Inferior parietal cortex (tissue), 1 donor: Measurements from ENCODE around the gene RPH3AL.
"Not testable (repeated sequence)": the region's sequence is repeated elsewhere in the genome, so short reads cannot be mapped to it uniquely, and the experiment has no call there.

Experiments
- DNase-seq: peaks from one replicate; pipeline ENCODE4 v3.0.0-alpha.2; 2016; ENCODE audit errors: extremely low spot score

The RPH3AL gene

DNA sequence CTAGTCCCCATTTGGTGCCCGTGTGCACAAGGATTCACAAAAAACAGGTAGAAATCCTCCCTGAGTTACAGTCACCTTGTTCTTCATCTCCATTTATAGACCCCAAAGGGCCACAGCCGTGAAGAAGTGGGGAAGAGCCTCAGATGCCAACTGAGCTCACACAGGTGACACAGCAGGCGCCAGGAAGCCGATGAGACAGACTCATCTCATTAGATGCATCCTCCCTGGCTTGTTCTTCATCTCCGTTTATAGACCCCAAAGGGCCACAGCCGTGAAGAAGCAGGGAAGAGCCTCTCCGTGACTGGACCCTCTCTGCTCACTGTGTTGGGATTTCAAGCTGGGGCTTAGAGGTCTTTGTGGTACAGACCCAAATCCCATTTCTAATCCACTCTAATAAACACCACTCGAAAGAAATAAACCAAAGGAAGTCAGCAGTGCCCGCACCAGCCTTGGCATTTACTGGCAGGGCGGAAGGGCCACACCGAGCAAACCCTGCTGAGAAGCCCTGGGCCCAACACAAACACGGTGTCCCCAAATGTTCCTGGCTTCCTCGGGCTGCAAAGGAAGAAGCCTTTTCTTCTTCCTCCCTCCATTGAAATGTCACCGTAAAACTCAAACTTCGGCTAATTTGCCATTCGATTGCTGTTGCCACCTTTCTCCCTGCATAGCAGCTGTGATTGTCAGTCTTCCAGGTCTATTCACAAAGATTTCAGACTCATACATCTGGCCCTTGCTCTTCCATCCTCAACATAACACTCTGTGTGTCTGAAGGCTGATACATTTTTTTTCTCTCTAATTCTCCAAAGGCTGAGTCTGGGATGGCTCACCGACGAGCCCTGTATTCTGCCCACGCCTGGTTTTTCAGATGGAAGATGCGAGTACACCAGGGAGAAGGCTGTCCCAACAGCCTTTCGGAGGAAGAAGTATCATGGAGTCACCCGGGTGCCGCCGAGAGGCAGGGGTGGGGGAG is 126.2 kb downstream of the RPH3AL start:
- peak; percentile 32 for DNase-seq

DNA sequence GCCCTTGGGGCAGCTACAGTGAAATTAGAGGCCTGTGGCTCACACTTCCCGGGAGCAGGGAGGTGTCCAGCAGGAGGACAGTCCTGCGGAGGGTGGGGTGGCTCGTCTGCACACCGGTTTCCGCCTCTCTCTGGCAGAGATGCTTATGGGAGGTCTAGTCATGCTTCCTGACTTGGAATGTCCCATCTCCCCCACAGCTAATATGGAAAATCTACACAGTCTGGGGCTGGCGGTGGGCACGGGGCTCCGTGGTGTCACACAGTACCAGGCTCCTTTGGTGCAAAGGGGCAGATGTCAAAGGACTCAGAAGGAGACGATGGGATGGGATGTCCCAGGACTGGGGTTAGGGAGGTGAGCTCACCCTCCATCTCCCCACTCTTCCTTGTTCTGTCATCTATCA is 127.1 kb downstream of the RPH3AL start:
- DNase-seq: no peak

DNA sequence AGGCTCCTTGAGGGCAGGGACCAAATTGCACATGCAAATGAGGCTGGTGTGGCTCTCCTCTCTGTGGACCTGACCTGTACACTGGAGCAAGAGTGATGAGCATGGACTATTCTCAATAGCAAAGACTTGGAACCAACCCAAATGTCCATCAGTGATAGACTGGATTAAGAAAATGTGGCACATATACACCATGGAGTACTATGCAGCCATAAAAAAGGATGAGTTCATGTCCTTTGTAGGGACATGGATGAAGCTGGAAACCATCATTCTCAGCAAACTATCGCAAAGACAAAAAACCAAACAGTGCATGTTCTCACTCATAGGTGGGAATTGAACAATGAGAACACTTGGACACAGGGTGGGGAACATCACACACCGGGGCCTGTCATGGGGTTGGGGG is 128.0 kb downstream of the RPH3AL start:
- not testable (repeated sequence) for DNase-seq

DNA sequence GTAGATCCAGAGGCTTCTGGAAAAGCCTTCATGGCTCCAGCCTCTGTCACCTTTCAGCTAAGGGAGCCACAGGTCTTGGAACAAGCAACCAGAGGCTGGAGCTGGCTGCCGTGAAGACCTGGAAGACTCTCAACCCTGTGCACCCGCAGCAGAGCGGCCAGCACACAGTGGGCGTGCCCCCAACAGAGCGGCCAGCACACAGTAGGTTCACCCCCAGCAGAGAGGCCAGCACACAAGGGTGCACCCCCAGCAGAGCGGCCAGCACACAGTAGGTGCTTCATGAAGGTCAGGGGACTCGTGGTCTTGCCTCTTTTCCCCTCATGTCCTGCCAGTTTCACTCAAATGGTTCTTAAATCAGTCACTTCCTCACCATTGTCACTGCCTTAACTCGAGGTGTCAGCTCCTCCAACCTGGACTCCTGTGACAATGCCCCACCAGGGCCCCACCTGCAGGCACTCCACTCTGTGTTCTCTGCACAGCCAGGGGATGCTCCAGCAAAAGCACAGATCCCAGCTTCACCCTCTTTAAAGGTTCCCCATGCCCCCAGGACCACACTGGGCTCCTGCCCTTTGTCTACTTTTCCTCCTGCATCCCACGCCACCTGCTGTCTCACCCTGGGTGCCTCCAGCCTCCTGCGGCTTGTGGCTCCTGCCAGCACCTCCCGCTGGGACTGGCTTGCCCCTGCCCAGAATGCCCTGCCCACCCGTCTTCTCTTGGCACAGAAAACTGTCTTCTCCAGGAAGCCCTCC is 128.7 kb downstream of the RPH3AL start:
- no peak for DNase-seq

DNA sequence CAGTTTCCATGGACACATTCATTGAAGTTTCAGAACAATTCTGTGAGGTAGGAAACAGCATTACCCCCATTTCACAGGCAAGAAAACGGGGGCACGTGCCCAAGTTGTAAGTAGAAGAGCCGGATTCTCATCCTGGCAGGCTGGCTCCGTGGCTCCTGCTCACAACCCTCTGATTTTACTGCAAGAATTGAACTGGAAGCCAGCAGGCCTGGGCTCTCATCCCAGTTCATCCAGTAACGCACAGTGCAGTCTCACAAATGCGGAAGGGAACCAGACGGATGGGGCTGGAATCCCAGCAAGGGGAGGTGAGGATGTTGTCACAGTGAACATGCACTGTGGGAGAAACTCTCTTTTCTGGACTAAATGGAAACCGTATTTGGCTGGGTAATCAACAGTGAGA is 130.4 kb downstream of the RPH3AL start:
- no peak for DNase-seq

DNA sequence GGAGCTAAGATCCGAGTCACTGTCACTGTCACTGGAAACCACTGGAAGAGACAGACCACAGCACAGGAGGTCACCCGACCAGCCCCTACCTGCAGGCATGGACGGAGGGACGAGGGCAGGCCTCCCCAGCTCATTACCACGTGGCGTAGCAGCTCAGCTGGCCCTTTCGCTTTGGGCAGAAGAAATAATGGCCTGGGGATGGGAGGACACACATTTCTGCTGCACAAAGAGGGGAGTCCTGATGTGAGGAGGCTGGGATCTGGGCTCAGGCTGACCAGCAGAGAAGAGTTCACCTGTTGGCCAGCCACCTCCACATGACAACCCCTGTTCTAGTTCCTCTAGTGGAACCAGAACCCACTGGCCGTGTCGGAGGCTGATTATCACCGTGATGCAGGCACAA is 132.9 kb downstream of the RPH3AL start:
- no peak for DNase-seq

DNA sequence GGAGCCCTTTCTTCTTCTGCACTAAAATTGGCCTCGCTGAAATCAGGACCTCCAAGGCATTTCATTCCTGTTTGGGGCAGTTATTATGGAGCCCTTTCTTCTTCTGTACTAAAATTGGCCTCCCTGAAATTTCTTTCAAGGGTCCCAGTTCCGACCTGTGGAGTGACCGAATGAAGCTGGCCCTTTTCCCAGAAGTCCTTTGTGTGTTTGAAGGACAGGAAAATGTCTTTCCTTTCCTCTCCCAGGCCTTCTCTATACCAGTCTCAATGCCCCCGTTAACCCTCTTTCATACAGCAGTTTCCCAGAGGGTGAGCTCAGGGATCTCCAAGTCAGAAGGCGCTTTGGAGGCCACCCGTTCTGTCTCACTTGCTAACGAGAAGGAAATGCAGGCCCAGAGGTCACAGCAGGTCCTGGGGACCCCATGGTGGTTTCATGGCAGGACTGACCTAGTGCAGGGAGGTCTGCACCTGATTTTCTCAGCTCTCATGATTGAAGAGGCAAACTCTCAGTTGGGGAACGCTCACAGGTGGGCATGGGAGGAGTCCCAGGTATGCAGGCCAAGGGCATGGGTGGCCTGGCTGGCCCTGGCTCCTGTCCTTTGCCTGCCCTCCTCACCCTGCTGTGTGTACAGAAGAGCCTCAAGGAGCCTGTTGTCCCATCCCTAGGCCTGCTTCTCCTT is 134.0 kb downstream of the RPH3AL start:
- DNase-seq: no peak

DNA sequence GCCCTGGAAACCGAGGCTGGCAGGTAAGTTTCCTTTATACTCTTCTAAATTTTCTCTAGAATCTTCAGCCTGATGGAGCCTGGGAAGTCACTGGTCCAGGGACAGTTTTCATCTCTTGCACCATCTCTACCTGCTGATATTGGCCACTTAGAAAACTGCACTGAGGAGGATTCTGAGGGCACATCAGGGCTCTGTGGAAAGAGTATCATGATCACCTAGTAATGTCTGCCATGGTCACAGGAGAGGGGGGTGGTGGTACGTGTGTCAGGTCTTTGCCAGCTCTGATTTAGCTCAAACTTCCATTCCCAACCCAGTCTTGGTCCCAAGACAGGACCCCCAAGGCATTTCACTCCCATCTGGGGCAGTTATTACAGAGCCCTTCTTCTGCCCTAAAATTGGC is 136.0 kb downstream of the RPH3AL start:
- no peak for DNase-seq

DNA sequence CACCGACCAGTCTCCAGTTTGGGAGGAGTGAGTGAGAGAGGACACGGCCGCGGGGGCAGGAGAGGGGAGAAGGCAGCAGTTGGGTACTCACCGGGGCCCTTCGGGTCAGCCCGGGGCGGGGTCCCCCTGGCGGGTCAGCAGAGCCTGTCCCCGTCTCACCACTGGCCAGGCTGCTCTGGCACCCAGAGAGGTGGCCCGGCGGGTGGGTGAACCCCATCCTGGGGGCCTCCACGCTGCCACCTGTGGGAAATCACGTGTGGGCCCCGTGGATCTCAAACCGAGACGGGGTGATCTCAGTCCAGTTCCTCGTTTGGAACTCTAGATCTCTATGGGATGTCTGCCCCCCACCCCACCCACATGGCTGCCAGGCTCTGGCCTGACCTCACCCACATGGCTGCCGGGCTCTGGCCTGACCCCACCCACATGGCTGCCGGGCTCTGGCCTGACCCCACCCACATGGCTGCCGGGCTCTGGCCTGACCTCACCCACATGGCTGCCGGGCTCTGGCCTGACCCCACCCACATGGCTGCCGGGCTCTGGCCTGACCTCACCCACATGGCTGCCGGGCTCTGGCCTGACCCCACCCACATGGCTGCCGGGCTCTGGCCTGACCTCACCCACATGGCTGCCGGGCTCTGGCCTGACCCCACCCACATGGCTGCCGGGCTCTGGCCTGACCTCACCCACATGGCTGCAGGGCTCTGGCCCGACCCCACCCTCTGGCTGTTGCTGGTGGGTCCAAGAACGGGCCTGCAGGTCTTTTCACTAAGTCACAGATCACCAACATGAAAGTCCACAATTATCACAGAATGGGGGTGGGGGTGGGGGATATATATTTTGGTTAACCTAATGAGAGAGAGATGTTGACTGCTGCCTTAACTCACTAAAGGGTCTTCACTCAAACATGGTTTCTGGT is 136.8 kb downstream of the RPH3AL start:
- DNase-seq: not testable (repeated sequence)

DNA sequence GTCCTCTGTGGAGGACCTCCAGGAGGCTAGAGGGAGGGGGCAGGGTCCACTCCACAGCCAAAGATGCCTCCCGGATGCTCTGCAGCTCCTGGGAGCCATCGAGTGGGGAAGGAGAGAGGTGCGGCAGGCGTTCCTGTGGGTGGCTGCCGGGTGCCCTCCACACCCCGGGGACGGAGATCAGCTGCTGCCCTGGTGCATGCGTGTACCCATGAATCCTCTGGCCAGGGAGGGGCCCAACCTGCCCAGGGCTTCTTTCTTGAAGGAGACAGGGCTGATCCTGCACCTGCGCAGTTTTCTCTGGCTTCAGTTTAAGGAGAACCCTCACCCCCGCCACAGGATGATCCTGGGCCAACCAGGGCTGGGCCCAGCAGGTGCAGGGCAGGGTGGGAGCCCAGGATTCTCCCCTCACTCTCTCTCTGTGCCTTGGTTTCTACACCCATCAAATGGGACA is 137.7 kb downstream of the RPH3AL start:
- no peak for DNase-seq

DNA sequence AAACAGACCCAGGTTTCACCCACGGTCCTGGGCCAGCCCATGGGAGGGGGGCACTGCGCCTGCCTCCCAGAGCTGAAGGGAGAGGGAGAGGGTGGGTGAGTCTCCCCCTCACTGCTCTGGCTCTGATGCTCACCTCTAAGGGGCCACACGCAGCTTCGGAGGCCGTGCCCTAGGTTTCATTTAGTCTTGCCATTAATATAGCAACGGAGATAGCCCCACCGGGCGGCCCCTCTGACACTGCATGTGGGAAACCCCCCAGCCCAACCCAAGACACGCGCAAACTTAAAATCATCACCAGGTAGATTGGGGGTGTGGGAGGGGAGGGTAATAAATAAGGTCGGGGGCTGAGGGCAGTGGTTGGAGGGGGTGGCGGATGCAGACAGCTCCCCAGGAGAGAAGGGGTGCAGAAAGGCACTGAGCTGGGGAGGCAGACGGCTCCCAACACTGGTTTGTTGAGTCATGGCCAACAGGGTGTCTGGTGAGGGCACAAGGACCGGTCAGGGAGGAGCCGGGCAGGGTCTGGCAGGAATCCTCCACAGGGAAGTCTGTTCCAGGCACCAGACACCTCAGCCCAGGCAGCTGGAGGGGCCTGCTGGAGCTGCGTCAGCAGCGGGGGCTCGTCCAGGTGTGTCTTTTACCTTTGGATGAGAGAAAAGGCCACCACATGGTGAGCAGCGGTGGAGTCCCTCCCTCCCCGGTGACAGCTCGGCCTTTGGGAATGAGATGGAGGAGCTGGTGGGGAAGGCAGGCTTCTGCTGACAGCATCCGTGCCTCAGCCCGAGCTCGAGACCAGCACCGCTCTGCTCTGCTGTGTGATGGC is 139.1 kb downstream of the RPH3AL start:
- DNase-seq: no peak

DNA sequence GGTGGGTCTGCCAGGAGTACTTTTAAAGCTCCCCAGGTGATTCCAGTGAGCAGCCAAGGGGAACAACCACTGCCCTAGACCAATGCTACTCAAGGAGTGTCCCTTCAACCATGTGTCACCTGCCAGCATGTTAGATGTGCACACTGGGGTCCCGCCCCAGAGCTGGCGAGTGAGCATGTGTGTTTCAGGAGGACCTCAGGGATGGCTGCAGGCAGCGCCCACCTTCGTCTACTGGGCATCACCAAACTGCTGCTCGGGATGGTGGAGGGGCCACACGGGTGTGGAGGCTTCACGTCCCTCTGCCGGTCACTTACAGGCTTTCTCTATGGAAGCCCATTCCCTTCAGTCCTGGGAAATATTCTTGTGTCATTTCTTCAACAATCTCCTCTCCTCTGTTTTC is 142.2 kb downstream of the RPH3AL start:
- no peak for DNase-seq

DNA sequence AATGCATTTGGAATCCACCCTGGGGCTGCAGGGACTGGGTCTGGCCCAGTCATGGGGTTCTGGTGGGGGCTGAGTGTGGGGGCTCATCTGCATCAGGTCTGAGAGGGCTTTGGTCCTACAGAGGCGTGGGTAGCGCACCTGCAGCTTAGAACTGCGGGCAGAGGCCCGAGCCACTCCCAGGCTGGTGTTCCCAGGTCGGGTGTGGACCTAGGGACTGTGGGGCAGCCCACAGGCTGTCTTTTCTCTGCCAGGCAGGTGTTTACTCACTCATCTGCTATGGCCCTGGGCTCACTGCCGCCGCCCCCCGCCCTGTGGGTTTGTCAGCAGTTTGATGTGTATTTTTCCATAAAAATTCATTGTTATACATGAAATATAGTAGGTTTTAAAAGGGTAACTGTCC is 144.2 kb downstream of the RPH3AL start:
- DNase-seq: no peak

DNA sequence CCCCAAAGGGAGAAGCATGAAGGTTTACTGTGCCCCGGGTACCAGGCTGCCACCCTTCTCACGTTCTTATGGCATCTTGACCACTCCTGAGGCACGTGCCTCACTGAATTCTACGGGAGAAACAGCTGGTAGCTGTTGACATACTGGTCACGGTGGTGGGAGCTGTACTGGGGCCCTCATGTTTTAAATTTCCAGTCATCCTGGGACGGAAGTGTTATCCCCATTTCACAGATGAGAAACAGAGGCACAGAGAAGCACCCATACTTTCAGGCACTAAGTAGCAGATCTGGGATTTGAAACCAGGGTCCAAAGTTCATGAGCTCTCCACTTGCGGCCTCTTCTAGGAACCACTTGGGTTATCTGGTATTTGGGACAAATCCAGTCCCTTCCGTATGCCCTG is 144.8 kb downstream of the RPH3AL start:
- no peak for DNase-seq

DNA sequence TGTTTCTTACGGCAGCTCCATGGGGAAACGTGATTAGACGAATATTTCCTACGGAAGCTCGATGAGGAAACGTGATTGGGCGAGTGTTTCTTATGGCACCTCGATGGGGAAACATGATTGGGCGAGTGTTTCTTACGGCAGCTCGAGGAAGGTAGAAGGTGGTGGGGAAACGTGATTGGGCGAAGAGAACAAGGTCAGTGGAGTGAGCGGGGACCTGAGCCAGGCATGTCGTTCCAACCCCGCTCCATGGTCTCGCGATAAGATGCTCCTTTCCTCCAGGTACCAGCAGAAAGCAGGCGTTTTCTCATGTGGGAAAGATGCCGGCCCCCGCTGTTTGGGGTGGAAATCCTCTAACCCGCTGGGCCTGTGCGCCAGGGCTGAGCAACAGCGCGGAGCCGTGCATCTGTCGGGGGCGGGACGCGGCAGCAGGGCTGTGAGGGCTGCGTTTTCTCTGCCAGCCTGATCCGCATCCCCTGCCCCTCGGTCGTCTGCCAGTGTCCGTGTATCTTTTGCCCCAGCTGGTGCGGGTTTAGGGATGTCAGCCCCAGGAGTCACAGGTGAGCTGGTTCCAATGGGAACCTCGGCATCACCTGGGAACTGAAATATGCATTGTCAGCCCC is 145.6 kb downstream of the RPH3AL start:
- no peak for DNase-seq

DNA sequence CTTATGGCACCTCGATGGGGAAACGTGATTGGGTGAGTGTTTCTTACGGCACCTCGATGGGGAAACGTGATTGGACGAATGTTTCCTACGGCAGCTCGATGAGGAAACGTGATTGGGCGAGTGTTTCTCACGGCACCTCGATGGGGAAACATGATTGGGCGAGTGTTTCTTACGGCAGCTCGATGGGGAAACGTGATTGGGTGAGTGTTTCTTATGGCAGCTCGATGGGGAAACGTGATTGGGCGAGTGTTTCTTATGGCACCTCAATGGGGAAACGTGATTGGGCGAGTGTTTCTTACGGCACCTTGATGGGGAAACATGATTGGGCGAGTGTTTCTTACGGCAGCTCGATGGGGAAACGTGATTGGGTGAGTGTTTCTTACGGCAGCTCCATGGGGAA is 146.1 kb downstream of the RPH3AL start:
- not testable (repeated sequence) for DNase-seq

DNA sequence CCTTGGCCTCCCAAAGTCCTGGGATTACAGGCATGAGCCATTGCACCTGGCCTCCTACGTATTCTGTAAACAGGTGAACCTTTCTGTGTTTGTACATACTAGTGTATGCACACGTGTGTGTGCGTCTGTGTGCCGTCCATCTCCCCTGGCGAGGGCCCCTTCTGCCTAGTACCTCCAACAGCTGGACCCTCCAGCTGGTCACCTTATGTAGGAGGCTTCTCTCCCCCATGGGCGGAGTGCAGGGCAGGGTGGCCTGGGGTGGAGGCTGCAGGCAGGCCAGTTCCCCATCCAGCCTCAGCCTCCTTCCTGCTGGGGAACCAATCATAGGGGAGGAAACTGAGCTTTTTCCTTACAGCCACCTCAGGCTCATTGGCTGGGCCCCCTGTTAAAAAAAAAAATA is 146.8 kb downstream of the RPH3AL start:
- DNase-seq: no peak

DNA sequence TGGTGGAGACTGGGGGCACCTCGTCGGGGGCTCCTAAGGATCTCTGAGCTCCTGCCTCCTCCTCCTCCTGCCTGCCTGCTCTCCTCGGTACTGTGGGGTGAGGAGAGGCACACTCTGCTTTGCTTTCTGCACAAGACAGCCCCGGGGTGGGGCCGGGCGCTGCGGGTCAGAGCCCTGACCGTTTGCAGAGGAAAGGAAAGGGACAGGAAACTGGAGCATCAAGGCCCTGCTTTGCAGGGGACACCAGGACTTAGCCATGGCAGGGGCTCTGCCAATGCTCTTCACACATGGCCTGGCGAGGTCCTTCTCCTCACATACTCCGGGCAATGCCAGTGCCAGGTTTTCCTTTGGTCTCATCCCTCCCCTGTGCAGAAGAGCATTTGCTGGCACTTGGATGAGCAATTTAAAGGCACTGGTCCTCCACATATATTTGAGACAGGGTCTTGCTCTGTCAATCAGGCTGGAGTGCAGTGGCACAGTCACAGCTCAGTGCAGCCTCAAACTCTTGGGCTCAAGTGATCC is 147.4 kb downstream of the RPH3AL start:
- DNase-seq: no peak

DNA sequence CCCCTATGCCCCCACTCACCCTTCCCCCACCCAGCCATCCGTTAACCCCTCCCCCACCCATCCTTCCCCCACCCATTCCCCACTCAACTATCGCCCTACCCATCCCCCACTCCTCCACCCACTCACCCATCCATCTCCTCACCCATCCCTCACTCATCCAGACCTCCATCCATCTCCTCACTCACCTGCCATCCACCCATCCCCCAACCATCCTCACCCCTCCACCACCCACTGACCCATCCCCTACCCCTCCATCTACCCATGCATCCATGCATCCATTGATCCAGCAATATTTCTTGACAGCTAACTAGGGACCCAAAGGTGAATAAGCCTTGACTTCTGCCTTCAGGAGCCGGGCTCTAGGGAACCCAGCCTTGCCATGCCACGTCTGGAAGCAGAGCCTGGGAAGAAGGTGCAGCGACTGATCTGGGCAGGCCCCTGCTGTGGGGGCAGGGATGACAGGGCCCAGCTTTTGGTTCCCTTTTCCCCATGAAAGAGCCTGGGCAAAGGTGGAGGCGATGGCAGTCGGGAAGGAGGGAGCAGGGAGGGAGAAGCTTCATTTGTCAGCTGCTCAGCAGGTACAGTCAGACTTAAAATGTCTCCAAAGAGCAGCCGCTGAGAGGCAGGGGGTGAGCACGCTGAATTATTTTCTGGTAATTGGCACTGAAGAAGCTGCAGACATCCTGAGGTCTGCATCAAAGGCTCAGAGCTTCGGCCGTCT is 148.0 kb downstream of the RPH3AL start:
- DNase-seq: no peak
